Activated naive CD8-positive, alpha-beta T cell (primary cell): ENCODE data around the gene CEP104.

ENCODE experiments used
- H3K27ac Mint-ChIP-seq: one replicate; pipeline ENCODE4 v1.8.0; 2021; ENCODE audit warnings: mixed read lengths
- H3K27me3 Mint-ChIP-seq: one replicate; pipeline ENCODE4 v1.8.0; 2021; ENCODE audit warnings: mixed read lengths
- H3K36me3 Mint-ChIP-seq: one replicate; pipeline ENCODE4 v1.8.0; 2021; ENCODE audit warnings: mixed read lengths
- H3K4me1 Mint-ChIP-seq: one replicate; pipeline ENCODE4 v1.8.0; 2021; ENCODE audit warnings: low read depth, mixed read lengths
- H3K4me3 Mint-ChIP-seq: one replicate; pipeline ENCODE4 v1.8.0; 2021; ENCODE audit warnings: mild to moderate bottlenecking, mixed read lengths
- H3K9me3 Mint-ChIP-seq: one replicate; pipeline ENCODE4 v1.8.0; 2021; ENCODE audit warnings: low read depth, mixed read lengths

The CEP104 gene

GRCh38 chr1:3863231-3863935 lies 6.4 kb upstream of the CEP104 start:
- no peaks in the 10 kb centered on the region for H3K9me3 Mint-ChIP-seq
- H3K27ac Mint-ChIP-seq, result no peak overlapping the region

DNA sequence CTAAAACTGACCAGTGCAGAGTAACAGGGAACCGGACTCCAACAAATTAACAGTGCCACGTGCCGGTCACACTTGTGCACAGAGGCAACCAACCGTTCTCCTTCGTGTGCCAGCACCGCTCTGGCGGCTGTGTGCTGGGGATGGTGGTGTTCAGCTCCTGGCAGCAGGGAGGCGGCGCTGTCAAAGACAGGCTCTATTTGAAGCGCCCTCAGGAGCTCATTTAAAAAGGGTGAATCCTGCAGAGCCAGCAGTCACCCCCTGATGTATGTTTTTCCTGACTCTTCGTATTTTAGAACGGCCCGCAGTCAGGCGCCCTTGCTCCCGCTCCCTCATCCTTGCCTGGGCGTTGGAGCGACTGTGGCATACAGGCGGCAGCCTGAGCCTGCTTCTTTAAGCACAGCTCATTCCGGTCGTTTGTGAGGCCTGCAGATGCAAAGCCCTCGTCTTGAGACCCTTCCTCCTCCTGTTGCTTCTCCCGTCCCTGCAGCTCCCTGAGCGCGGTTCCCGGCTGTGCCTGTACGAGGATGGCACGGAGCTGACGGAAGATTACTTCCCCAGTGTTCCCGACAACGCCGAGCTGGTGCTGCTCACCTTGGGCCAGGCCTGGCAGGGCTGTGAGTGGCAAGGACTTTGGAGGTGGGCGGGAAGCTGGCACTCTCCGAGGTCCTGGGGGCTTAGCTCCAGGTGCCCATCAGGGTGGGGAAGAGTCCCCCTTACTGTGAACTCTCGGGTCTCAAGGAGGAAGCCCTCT lies 1.4 kb upstream of the CEP104 start:
- Mint-ChIP-seq H3K9me3 (no peaks in the 10 kb centered on the region), H3K27me3 (no peaks in the 10 kb centered on the region), H3K4me3 (peak overlapping the region; percentile 97), H3K4me1 (peaks cover 33% of the 10 kb centered on the region), H3K36me3 (peaks cover 2% of the 10 kb centered on the region), H3K27ac (peak overlapping the region; percentile 41)

More at GRCh38 chr1:3863231-3863935, 6.4 kb upstream of the CEP104 start:
- Mint-ChIP-seq H3K27me3 (no peaks in the 10 kb centered on the region), H3K4me3 (no peak overlapping the region), H3K36me3 (peaks cover 4% of the 10 kb centered on the region), H3K4me1 (peaks cover 14% of the 10 kb centered on the region)

- no peaks in the 10 kb centered on the region for H3K9me3 Mint-ChIP-seq
- no peak overlapping the region for H3K27ac Mint-ChIP-seq
- H3K36me3 Mint-ChIP-seq, result peaks cover 2% of the 10 kb centered on the region
- H3K4me1 Mint-ChIP-seq, result peaks cover 36% of the 10 kb centered on the region
- no peaks in the 10 kb centered on the region for H3K27me3 Mint-ChIP-seq
- peak overlapping the region; percentile 97 for H3K4me3 Mint-ChIP-seq
Observed at GRCh38 chr1:3857791-3858129, 749 bp upstream of the CEP104 start.

- H3K9me3 Mint-ChIP-seq, result no peaks in the 10 kb centered on the region
Observed at GRCh38 chr1:3852711-3853485, 4.1 kb downstream of the CEP104 start.

GRCh38 chr1:3852091-3852490 lies 4.9 kb downstream of the CEP104 start:
- H3K27ac Mint-ChIP-seq, result no peak overlapping the region
- no peaks in the 10 kb centered on the region for H3K27me3 Mint-ChIP-seq
- no peak overlapping the region for H3K4me3 Mint-ChIP-seq
- H3K9me3 Mint-ChIP-seq, result no peaks in the 10 kb centered on the region
- H3K4me1 Mint-ChIP-seq, result peaks cover 18% of the 10 kb centered on the region
- H3K36me3 Mint-ChIP-seq, result peaks cover 6% of the 10 kb centered on the region

More at GRCh38 chr1:3852711-3853485, 4.1 kb downstream of the CEP104 start:
- peaks cover 5% of the 10 kb centered on the region for H3K36me3 Mint-ChIP-seq
- H3K4me3 Mint-ChIP-seq, result no peak overlapping the region
- H3K27ac Mint-ChIP-seq, result no peak overlapping the region
- H3K27me3 Mint-ChIP-seq, result no peaks in the 10 kb centered on the region
- peaks cover 20% of the 10 kb centered on the region for H3K4me1 Mint-ChIP-seq

DNA sequence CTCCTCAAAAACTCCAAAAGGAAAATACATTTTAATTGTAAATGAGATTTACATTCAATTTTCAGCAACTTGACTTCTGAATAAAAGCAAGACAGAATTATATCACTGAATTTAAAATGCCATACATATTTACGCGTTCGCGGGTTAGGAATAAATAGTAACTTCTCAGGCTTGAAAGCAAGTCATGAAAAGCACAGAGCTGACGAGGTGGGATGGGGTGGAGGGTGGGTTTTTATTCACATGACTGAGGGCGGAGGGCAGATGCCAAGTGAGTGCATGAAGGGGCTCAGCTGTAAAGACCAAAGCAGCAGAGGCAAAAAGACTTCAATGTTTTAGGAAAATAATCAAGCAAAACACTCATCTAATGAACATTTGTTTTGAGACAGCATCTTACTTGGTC lies 5.7 kb downstream of the CEP104 start:
- Mint-ChIP-seq H3K36me3 (peaks cover 10% of the 10 kb centered on the region), H3K27me3 (no peaks in the 10 kb centered on the region), H3K27ac (no peak overlapping the region), H3K9me3 (no peaks in the 10 kb centered on the region), H3K4me3 (no peak overlapping the region), H3K4me1 (peaks cover 17% of the 10 kb centered on the region)

GRCh38 chr1:3850857-3851256 lies 6.2 kb downstream of the CEP104 start:
- H3K27me3 Mint-ChIP-seq, result no peaks in the 10 kb centered on the region
- no peak overlapping the region for H3K27ac Mint-ChIP-seq
- H3K4me3 Mint-ChIP-seq, result no peak overlapping the region
- H3K9me3 Mint-ChIP-seq, result no peaks in the 10 kb centered on the region
- peaks cover 10% of the 10 kb centered on the region for H3K36me3 Mint-ChIP-seq
- H3K4me1 Mint-ChIP-seq, result peaks cover 13% of the 10 kb centered on the region

DNA sequence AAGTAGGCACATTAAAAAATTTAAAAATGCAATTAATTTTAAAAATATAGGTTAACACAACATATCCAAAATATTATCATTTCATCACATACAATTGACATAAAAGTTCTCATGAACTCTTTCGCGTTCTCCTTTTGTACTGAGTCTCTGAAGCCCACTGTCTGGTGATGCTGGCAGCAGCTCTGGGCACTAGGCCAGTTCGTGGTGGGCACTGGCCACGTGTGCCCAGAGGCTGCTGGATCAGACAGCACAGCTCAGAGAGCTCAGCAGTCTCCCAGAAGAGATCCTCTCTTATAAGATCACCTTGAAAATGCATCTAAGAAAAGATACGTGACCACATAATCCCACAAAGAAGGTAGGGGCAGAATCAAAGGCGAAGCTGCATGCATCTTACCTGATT lies 9.9 kb downstream of the CEP104 start:
- Mint-ChIP-seq H3K27me3 (no peaks in the 10 kb centered on the region), H3K4me1 (no peaks in the 10 kb centered on the region), H3K9me3 (no peaks in the 10 kb centered on the region), H3K36me3 (peaks cover 10% of the 10 kb centered on the region), H3K27ac (no peak overlapping the region), H3K4me3 (no peak overlapping the region)

- H3K36me3 Mint-ChIP-seq, result peaks cover 7% of the 10 kb centered on the region
- no peak overlapping the region for H3K27ac Mint-ChIP-seq
- H3K27me3 Mint-ChIP-seq, result no peaks in the 10 kb centered on the region
- H3K4me3 Mint-ChIP-seq, result no peak overlapping the region
- no peaks in the 10 kb centered on the region for H3K4me1 Mint-ChIP-seq
- no peaks in the 10 kb centered on the region for H3K9me3 Mint-ChIP-seq
Observed at GRCh38 chr1:3846541-3846940, 10.5 kb downstream of the CEP104 start.

GRCh38 chr1:3842912-3843311 lies 14.1 kb downstream of the CEP104 start:
- H3K27ac Mint-ChIP-seq, result no peak overlapping the region
- peaks cover 20% of the 10 kb centered on the region for H3K36me3 Mint-ChIP-seq
- no peaks in the 10 kb centered on the region for H3K9me3 Mint-ChIP-seq
- H3K4me1 Mint-ChIP-seq, result no peaks in the 10 kb centered on the region
- H3K27me3 Mint-ChIP-seq, result no peaks in the 10 kb centered on the region
- H3K4me3 Mint-ChIP-seq, result no peak overlapping the region

- peaks cover 4% of the 10 kb centered on the region for H3K9me3 Mint-ChIP-seq
- H3K36me3 Mint-ChIP-seq, result peaks cover 25% of the 10 kb centered on the region
- no peaks in the 10 kb centered on the region for H3K27me3 Mint-ChIP-seq
Observed at GRCh38 chr1:3841491-3841890, 15.5 kb downstream of the CEP104 start.

GRCh38 chr1:3838788-3839187 lies 18.2 kb downstream of the CEP104 start:
- no peaks in the 10 kb centered on the region for H3K27me3 Mint-ChIP-seq
- H3K4me3 Mint-ChIP-seq, result no peak overlapping the region

More at GRCh38 chr1:3841491-3841890, 15.5 kb downstream of the CEP104 start:
- Mint-ChIP-seq H3K27ac (no peak overlapping the region), H3K4me1 (no peaks in the 10 kb centered on the region), H3K4me3 (no peak overlapping the region)

GRCh38 chr1:3837685-3838084 lies 19.3 kb downstream of the CEP104 start:
- Mint-ChIP-seq H3K27ac (no peak overlapping the region), H3K4me3 (no peak overlapping the region), H3K27me3 (no peaks in the 10 kb centered on the region), H3K4me1 (no peaks in the 10 kb centered on the region), H3K9me3 (peaks cover 4% of the 10 kb centered on the region), H3K36me3 (peaks cover 25% of the 10 kb centered on the region)

More at GRCh38 chr1:3838788-3839187, 18.2 kb downstream of the CEP104 start:
- Mint-ChIP-seq H3K9me3 (peaks cover 4% of the 10 kb centered on the region), H3K27ac (no peak overlapping the region), H3K4me1 (no peaks in the 10 kb centered on the region), H3K36me3 (peaks cover 25% of the 10 kb centered on the region)

DNA sequence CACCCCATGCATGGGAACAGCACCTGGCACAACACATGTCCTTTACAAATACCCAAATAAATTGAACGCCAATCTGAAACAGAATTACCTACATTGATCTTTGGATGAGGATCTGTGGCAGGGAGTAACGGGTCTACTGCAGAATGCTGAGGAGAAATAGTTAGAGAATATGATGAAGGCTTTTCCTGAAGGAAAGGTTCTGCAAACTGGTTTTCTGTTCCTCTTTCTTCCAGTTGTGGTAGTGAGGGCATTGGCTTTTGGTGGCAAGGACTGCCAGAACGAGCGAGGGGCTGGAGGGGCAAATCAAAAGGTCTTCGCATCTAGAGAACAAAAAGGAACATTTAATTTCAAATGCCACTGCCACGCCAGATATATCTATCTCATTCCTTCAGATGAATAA lies 19.8 kb downstream of the CEP104 start:
- H3K9me3 Mint-ChIP-seq, result peaks cover 4% of the 10 kb centered on the region
- no peak overlapping the region for H3K4me3 Mint-ChIP-seq
- no peak overlapping the region for H3K27ac Mint-ChIP-seq
- no peaks in the 10 kb centered on the region for H3K27me3 Mint-ChIP-seq
- peaks cover 25% of the 10 kb centered on the region for H3K36me3 Mint-ChIP-seq
- H3K4me1 Mint-ChIP-seq, result no peaks in the 10 kb centered on the region

DNA sequence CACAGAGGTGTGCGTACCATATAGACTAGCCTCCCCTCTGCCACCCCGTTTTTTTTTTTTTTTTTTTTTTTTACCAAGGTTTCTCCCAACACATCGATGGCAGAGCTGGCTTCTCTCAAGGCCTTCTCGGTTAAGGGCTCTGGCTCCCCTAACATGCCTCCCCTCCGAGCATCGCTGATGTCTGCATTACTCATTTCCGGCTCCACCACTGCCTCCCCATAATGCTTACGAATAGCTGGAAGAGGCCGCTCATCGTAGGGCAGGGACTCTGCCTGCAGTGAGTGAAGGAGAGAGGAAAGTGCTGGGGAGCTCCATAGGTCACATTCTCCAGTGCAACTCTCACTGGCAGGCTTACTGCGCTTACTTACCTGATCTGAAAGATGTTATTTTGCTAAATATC lies 20.6 kb downstream of the CEP104 start:
- no peak overlapping the region for H3K4me3 Mint-ChIP-seq
- no peaks in the 10 kb centered on the region for H3K4me1 Mint-ChIP-seq
- peaks cover 4% of the 10 kb centered on the region for H3K9me3 Mint-ChIP-seq
- H3K36me3 Mint-ChIP-seq, result peaks cover 28% of the 10 kb centered on the region
- H3K27ac Mint-ChIP-seq, result no peak overlapping the region
- H3K27me3 Mint-ChIP-seq, result no peaks in the 10 kb centered on the region
